SU-DHL-6 (cell line): Measurements from ENCODE around the gene AGBL3.

Source experiments
- H2AFZ ChIP-seq: fragments of 200-600 bp; sonication (generic); 2 replicates; pipeline ENCODE4 v1.6.1; 2014; ENCODE audit warnings: low read depth, mild to moderate bottlenecking, moderate library complexity, mixed read lengths, antibody characterized with exemption, low read length; ENCODE audit not compliant: severe bottlenecking
- H3F3A ChIP-seq: fragments of 200-600 bp; shearing (Covaris generic); 2 replicates; pipeline ENCODE4 v1.6.0; 2016; ENCODE audit warnings: antibody characterized with exemption, mild to moderate bottlenecking; ENCODE audit not compliant: insufficient read depth
- H3K27ac ChIP-seq: fragments of 200-600 bp; sonication (generic); 2 replicates; pipeline ENCODE4 v1.5.1; 2016; ENCODE audit warnings: low read depth, mild to moderate bottlenecking, low read length, moderate library complexity, mixed read lengths
- H3K27me3 ChIP-seq: fragments of 200-600 bp; sonication (generic), shearing (Covaris generic); 2 replicates; pipeline ENCODE4 v1.6.0; 2014; ENCODE audit warnings: mild to moderate bottlenecking, low read length
- H3K36me3 ChIP-seq: fragments of 200-600 bp; sonication (generic); 2 replicates; pipeline ENCODE4 v1.6.1; 2014; ENCODE audit warnings: mild to moderate bottlenecking, low read length, mixed read lengths
- H3K4me2 ChIP-seq: fragments of 300-600, 200-600 bp; shearing (Covaris generic), sonication (generic); 2 replicates; pipeline ENCODE4 v1.6.0; 2014; ENCODE audit warnings: low read length, low read depth, mild to moderate bottlenecking; ENCODE audit not compliant: poor library complexity, severe bottlenecking
- H3K4me3 ChIP-seq: fragments of 200-600 bp; sonication (generic); 2 replicates; pipeline ENCODE4 v1.5.1; 2014; ENCODE audit warnings: antibody characterized with exemption, low read length, mild to moderate bottlenecking, mixed read lengths; ENCODE audit not compliant: insufficient read depth, poor library complexity, severe bottlenecking
- H3K79me2 ChIP-seq: fragments of 200-600 bp; sonication (generic); 2 replicates; pipeline ENCODE4 v1.6.1; 2014; ENCODE audit warnings: mild to moderate bottlenecking, low read length, moderate library complexity; ENCODE audit not compliant: insufficient read depth
- H3K9ac ChIP-seq: fragments of 200-600 bp; sonication (generic); 2 replicates; pipeline ENCODE4 v1.7.0; 2014; ENCODE audit warnings: mild to moderate bottlenecking, low read length
- H3K9me2 ChIP-seq: fragments of 200-600 bp; sonication (generic); replicated peaks from 2 replicates; pipeline ENCODE4 v1.6.1; 2014; ENCODE audit warnings: low read length; ENCODE audit not compliant: insufficient read depth
- H3K9me3 ChIP-seq: fragments of 200-600 bp; sonication (generic); 2 replicates; pipeline ENCODE4 v1.6.1; 2014; ENCODE audit warnings: low read length, mixed read lengths; ENCODE audit not compliant: insufficient read depth
- H4K20me1 ChIP-seq: fragments of 200-600 bp; sonication (generic); 2 replicates; pipeline ENCODE4 v1.6.1; 2014; ENCODE audit warnings: low read depth, mild to moderate bottlenecking, antibody characterized with exemption, low read length, moderate library complexity, mixed read lengths
- CTCF ChIP-seq: fragments of 200-600 bp; sonication (generic); IDR thresholded peaks from one replicate; pipeline ENCODE4 v1.5.1; 2017; ENCODE audit warnings: antibody characterized with exemption, mild to moderate bottlenecking, low read length, moderate library complexity; ENCODE audit not compliant: insufficient read depth, poor library complexity, severe bottlenecking
- EZH2phosphoT487 ChIP-seq: fragments of 200-600 bp; sonication (generic), shearing (Covaris generic); conservative IDR thresholded peaks from 2 replicates; pipeline ENCODE4 v1.6.1; 2018; ENCODE audit warnings: mild to moderate bottlenecking, antibody characterized with exemption, low read length, moderate library complexity, mixed read lengths

Gene AGBL3

GRCh38 chr7:134947831-134948230 lies 38.5 kb upstream of the AGBL3 start:
- Histone ChIP-seq H3K9ac (no peak overlapping the region), H3K27me3 (no peaks in the 10 kb centered on the region), H3K9me3 (no peaks in the 10 kb centered on the region), H3K9me2 (no peaks in the 10 kb centered on the region), H3K4me3 (no peak overlapping the region), H4K20me1 (no peaks in the 10 kb centered on the region), H3K36me3 (no peaks in the 10 kb centered on the region), H3K79me2 (no peaks in the 10 kb centered on the region), H3K4me2 (no peak overlapping the region), H3K27ac (no peak overlapping the region), H3F3A (no peaks in the 10 kb centered on the region), H2AFZ (no peak overlapping the region)
- TF ChIP-seq CTCF, result no peak
- TF ChIP-seq EZH2phosphoT487, result no peak

- H3K4me3 ChIP-seq, result no peak overlapping the region
- H2AFZ ChIP-seq, result no peak overlapping the region
- no peak overlapping the region for H3K9ac ChIP-seq
- no peaks in the 10 kb centered on the region for H3K9me3 ChIP-seq
- no peaks in the 10 kb centered on the region for H3K36me3 ChIP-seq
- H3K9me2 ChIP-seq, result no peaks in the 10 kb centered on the region
- no peak overlapping the region for H3K4me2 ChIP-seq
- no peaks in the 10 kb centered on the region for H3K79me2 ChIP-seq
- H3F3A ChIP-seq, result no peaks in the 10 kb centered on the region
- no peaks in the 10 kb centered on the region for H4K20me1 ChIP-seq
- no peak overlapping the region for H3K27ac ChIP-seq
- no peaks in the 10 kb centered on the region for H3K27me3 ChIP-seq
- no peak for TF ChIP-seq CTCF
- no peak for TF ChIP-seq EZH2phosphoT487
Observed at GRCh38 chr7:134948246-134948645, 38.1 kb upstream of the AGBL3 start.

GRCh38 chr7:134948736-134949135 lies 37.6 kb upstream of the AGBL3 start:
- no peak overlapping the region for H3K9ac ChIP-seq
- H3K36me3 ChIP-seq, result no peaks in the 10 kb centered on the region
- H3K79me2 ChIP-seq, result no peaks in the 10 kb centered on the region
- H3K27ac ChIP-seq, result no peak overlapping the region
- TF ChIP-seq CTCF (no peak), EZH2phosphoT487 (no peak)
- H4K20me1 ChIP-seq, result no peaks in the 10 kb centered on the region
- no peak overlapping the region for H3K4me2 ChIP-seq
- H3K9me3 ChIP-seq, result no peaks in the 10 kb centered on the region
- no peaks in the 10 kb centered on the region for H3K9me2 ChIP-seq
- H3K4me3 ChIP-seq, result no peak overlapping the region
- no peak overlapping the region for H2AFZ ChIP-seq
- no peaks in the 10 kb centered on the region for H3K27me3 ChIP-seq
- H3F3A ChIP-seq, result no peaks in the 10 kb centered on the region

- H3F3A ChIP-seq, result no peaks in the 10 kb centered on the region
- H3K9me2 ChIP-seq, result no peaks in the 10 kb centered on the region
- TF ChIP-seq EZH2phosphoT487 (no peak), CTCF (no peak)
- no peak overlapping the region for H3K27ac ChIP-seq
- H3K9me3 ChIP-seq, result no peaks in the 10 kb centered on the region
- H3K4me3 ChIP-seq, result no peak overlapping the region
- H3K79me2 ChIP-seq, result no peaks in the 10 kb centered on the region
- H2AFZ ChIP-seq, result no peak overlapping the region
- H3K27me3 ChIP-seq, result no peaks in the 10 kb centered on the region
- no peaks in the 10 kb centered on the region for H3K36me3 ChIP-seq
- H4K20me1 ChIP-seq, result no peaks in the 10 kb centered on the region
- H3K9ac ChIP-seq, result no peak overlapping the region
- no peak overlapping the region for H3K4me2 ChIP-seq
Observed at GRCh38 chr7:134949171-134949570, 37.1 kb upstream of the AGBL3 start.
